Endometrial microvascular endothelial cells (primary cell): ENCODE measurements around the gene GJD2. TPM values are rescaled to one million over a fixed set of nuclear protein-coding genes. Genes with fewer than 3 reads are reported as not detected.

Experiments
- in situ Hi-C: cut with HindIII; loops from 2 replicates; pipeline ENCODE4 v1.10.0; 2017; ENCODE audit warnings: low sequenced_read_pairs, low pct_unique_long_range_greater_than_20kb; ENCODE audit errors: inconsistent ontology term
- total RNA-seq: library from RNA; depleted of rRNA; stranded (reverse); fragments of >200 nt; gene quantifications from one replicate; pipeline ENCODE4 v1.2.3, GENCODE V29; 2015; ENCODE audit errors: inconsistent ontology term

Gene GJD2
- total RNA-seq, 1 donor from 2014 or later = not detected

- in situ Hi-C loops = no loop called here
These were observed 25.9 kb upstream of the GJD2 start for GRCh38 chr15:34780725-34781124.

GRCh38 chr15:34776606-34777105 lies 21.9 kb upstream of the GJD2 start:
- in situ Hi-C loops = no loop called here

GRCh38 chr15:34773917-34774316 lies 19.1 kb upstream of the GJD2 start:
- in situ Hi-C loops = no loop called here

GRCh38 chr15:34773013-34773412 lies 18.2 kb upstream of the GJD2 start:
- in situ Hi-C loops = no loop called here

GRCh38 chr15:34772312-34772711 lies 17.5 kb upstream of the GJD2 start:
- in situ Hi-C loops = no loop called here

- in situ Hi-C loops = no loop called here
These were observed 14.9 kb upstream of the GJD2 start for GRCh38 chr15:34769711-34770110.

- in situ Hi-C loops = no loop called here
These were observed 13.7 kb upstream of the GJD2 start for GRCh38 chr15:34768530-34768929.

GRCh38 chr15:34765741-34766140 lies 10.9 kb upstream of the GJD2 start:
- in situ Hi-C loops = no loop called here

- in situ Hi-C loops = no loop called here
These were observed 6.1 kb upstream of the GJD2 start for GRCh38 chr15:34760909-34761308.

GRCh38 chr15:34759992-34760391 lies 5.2 kb upstream of the GJD2 start:
- in situ Hi-C loops = no loop called here

GRCh38 chr15:34759347-34759746 lies 4.5 kb upstream of the GJD2 start:
- in situ Hi-C loops = no loop called here

- in situ Hi-C loops = no loop called here
These were observed 2.5 kb upstream of the GJD2 start for GRCh38 chr15:34757262-34757661.

GRCh38 chr15:34755419-34755773 lies 598 bp upstream of the GJD2 start:
- in situ Hi-C loops = no loop called here

- in situ Hi-C loops = no loop called here
These were observed 612 bp downstream of the GJD2 start for GRCh38 chr15:34754171-34754601.

- in situ Hi-C loops = no loop called here
These were observed 1.4 kb downstream of the GJD2 start for GRCh38 chr15:34753236-34753894.

GRCh38 chr15:34749691-34750090 lies 5.1 kb downstream of the GJD2 start:
- in situ Hi-C loops = no loop called here

GRCh38 chr15:34739346-34739745 lies 15.5 kb downstream of the GJD2 start:
- in situ Hi-C loops = no loop called here

- in situ Hi-C loops = no loop called here
These were observed 16.8 kb downstream of the GJD2 start for GRCh38 chr15:34738002-34738401.

- in situ Hi-C loops = no loop called here
These were observed 17.3 kb downstream of the GJD2 start for GRCh38 chr15:34737477-34737876.

GRCh38 chr15:34734303-34734702 lies 20.5 kb downstream of the GJD2 start:
- in situ Hi-C loops = no loop called here

- in situ Hi-C loops = no loop called here
These were observed 21.2 kb downstream of the GJD2 start for GRCh38 chr15:34733621-34734020.
